GM12874 (cell line): ENCODE results near the gene KRIT1.

Experiments
- TF ChIP-seq, protein P1 (sequence below): IDR thresholded peaks from 2 replicates; pipeline ENCODE4 v1.5.1; 2011; ENCODE audit warnings: low read depth, mild to moderate bottlenecking, control low read depth, low read length, moderate library complexity; ENCODE audit not compliant: insufficient read depth

KRIT1 gene

DNA sequence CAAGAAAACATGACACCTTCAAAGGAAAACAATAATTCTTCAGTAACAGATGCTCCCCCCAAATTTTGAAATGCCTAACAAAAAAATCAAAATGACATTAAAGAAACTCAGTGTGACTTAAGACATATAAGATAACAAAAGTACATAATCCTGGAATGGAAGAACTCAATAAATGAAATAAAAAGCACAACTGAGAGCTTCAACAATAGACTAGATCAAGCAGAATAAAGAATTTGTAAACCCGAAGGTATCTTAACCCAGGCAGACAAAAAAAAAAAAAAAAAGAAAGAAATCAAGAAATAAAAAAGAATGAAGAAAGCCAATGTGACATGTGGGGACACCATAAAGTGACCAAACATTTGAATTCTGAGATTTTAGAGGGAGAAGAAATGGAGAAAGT lies 39.0 kb downstream of the KRIT1 start:
- TF ChIP-seq, protein P1, sequence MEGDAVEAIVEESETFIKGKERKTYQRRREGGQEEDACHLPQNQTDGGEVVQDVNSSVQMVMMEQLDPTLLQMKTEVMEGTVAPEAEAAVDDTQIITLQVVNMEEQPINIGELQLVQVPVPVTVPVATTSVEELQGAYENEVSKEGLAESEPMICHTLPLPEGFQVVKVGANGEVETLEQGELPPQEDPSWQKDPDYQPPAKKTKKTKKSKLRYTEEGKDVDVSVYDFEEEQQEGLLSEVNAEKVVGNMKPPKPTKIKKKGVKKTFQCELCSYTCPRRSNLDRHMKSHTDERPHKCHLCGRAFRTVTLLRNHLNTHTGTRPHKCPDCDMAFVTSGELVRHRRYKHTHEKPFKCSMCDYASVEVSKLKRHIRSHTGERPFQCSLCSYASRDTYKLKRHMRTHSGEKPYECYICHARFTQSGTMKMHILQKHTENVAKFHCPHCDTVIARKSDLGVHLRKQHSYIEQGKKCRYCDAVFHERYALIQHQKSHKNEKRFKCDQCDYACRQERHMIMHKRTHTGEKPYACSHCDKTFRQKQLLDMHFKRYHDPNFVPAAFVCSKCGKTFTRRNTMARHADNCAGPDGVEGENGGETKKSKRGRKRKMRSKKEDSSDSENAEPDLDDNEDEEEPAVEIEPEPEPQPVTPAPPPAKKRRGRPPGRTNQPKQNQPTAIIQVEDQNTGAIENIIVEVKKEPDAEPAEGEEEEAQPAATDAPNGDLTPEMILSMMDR: no peak

GRCh38 chr7:92205987-92206386 lies 39.7 kb downstream of the KRIT1 start:
- TF ChIP-seq, protein P1: no peak

DNA sequence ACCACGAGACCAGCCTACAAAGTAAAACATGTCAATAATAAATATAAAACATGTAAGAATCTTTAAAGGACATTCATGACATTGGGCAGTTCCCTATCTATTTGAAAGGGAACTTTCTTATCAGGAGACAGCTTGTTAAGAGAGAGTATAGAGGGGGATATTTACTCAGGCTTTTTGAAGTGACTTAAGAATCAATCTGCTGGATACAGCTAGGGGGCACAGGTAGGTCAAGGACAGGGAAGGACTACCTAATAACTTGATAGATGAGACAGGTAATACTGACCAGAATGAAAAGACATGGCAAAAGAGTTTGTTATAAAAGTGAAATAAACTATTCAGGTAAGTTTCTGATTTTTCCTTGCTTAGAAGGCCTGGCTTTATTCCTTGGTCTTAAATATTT lies 44.9 kb downstream of the KRIT1 start:
- TF ChIP-seq, protein P1: no peak

- TF ChIP-seq, protein P1: no peak
Measured at GRCh38 chr7:92192326-92192725, 53.4 kb downstream of the KRIT1 start.

DNA sequence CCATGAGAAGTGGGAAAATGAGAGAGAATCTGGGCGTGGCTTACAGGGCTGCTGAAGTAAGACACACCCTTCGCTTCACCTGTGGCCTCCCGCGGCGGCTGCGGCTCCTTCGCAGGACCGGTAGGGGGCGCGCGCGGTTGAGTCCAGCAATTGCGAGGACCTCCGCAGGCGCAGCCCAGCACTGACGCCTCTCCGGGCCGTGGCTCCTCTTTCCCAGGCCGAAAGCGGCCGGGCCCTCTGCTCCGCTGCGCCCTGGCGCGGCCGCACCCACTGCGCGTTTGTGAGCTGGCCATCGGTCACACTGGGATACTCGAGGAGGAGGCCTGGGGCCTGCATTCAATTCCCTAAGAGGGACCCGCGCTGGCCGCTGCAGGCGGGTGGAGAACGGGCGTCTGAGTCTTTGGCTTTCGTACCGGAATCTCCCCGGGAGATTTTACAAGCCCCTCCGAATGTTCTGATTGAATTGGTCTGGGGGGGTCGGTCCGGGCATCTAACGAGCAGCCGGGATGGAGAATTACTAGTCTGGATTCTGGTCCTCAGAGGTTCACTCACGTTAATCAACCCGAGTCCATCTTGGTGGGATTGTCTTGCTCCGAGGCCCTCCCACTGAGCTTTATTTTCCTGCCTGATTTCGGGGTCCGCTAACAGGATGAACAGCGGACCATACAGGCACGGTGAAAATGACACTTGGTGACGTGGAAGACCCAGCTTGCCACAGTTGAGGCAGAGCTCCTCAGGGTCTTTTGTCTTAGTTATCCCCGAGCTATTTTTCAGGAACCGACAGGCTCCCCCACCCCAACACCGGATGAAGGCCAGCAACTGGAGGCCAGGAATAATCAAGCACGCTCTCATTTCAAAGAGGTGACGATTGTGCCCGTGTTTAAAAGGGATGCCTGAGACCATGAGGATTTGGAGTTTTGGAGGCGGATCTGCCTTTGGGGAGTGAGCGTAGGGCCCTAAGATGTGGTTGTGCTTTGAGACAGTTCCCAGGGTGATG lies 66.5 kb downstream of the KRIT1 start, which contains the start of gene LRRD1:
Gene LRRD1 (minus strand): TSS at position 215 of the 997 bp plus-strand sequence. CDS start 13,940 bp downstream, outside the sequence.
- TF ChIP-seq, protein P1: peak; percentile 98

- TF ChIP-seq, protein P1: no peak
Measured at GRCh38 chr7:92177362-92177761, 68.4 kb downstream of the KRIT1 start.

- TF ChIP-seq, protein P1: no peak
Measured at GRCh38 chr7:92161271-92161670, 84.4 kb downstream of the KRIT1 start.
